ENCODE data around the gene URB1.
"Not testable (repeated sequence)": the region's sequence is repeated elsewhere in the genome, so short reads cannot be mapped to it uniquely, and the experiment has no call there.

Gene URB1

GRCh38 chr21:32392880-32393676 lies at the start of gene URB1:
URB1 (minus strand) TSS chr21:32393012; CDS start chr21:32392910, 102 bp downstream.
- DNase-seq, result peak; percentile 95

- no peak for DNase-seq
Measured at GRCh38 chr21:32437729-32438128, 44.9 kb upstream of the URB1 start.

GRCh38 chr21:32432982-32433660 lies 40.3 kb upstream of the URB1 start:
- not testable (repeated sequence) for DNase-seq

- DNase-seq, result no peak
Measured at GRCh38 chr21:32427958-32428623, 35.3 kb upstream of the URB1 start.

GRCh38 chr21:32426592-32427051 lies 33.8 kb upstream of the URB1 start:
- DNase-seq, result no peak

GRCh38 chr21:32426066-32426465 lies 33.3 kb upstream of the URB1 start:
- no peak for DNase-seq

GRCh38 chr21:32425628-32426027 lies 32.8 kb upstream of the URB1 start:
- DNase-seq, result no peak

GRCh38 chr21:32424674-32425073 lies 31.9 kb upstream of the URB1 start:
- no peak for DNase-seq

GRCh38 chr21:32424191-32424535 lies 31.4 kb upstream of the URB1 start:
- DNase-seq, result no peak

GRCh38 chr21:32423320-32424190 lies 30.7 kb upstream of the URB1 start:
- DNase-seq, result no peak

- DNase-seq, result no peak
Measured at GRCh38 chr21:32422064-32422463, 29.3 kb upstream of the URB1 start.

GRCh38 chr21:32418146-32418545 lies 25.3 kb upstream of the URB1 start:
- no peak for DNase-seq

GRCh38 chr21:32415451-32416398 lies 22.9 kb upstream of the URB1 start:
- peak; percentile 87 for DNase-seq

- DNase-seq, result peak; percentile 30
Measured at GRCh38 chr21:32414579-32415358, 22.0 kb upstream of the URB1 start.

GRCh38 chr21:32413697-32414578 lies 21.1 kb upstream of the URB1 start:
- peak; percentile 24 for DNase-seq

- DNase-seq, result peak; percentile 63
Measured at GRCh38 chr21:32413015-32413504, 20.2 kb upstream of the URB1 start.

- no peak for DNase-seq
Measured at GRCh38 chr21:32412162-32413014, 19.6 kb upstream of the URB1 start, which contains the start of gene EVA1C. EVA1C (plus strand) TSS chr21:32412706; CDS start chr21:32412854, 148 bp downstream.
